HepG2 (cell line): ENCODE data around the gene SLC4A5.

Experiments
- ADNP ChIP-seq: sonication (generic); formaldehyde crosslinking; IDR thresholded peaks from 2 replicates; pipeline ENCODE4 v1.4.0; 2020; ENCODE audit warnings: missing genetic modification reagents
- HMGA1 ChIP-seq: sonication (generic); formaldehyde crosslinking; conservative IDR thresholded peaks from 2 replicates; pipeline ENCODE4 v1.4.0; 2020; ENCODE audit warnings: missing genetic modification reagents
- KAT7 ChIP-seq: IDR thresholded peaks from 2 replicates; pipeline ENCODE4 v1.6.1; 2018; ENCODE audit warnings: borderline replicate concordance, missing compliant biosample characterization
- MNT ChIP-seq: fragments of 450-650 bp; IDR thresholded peaks from 2 replicates; pipeline ENCODE4 v1.6.1; 2016
- MXD3 ChIP-seq: IDR thresholded peaks from 2 replicates; pipeline ENCODE4 v1.6.1; 2016; ENCODE audit warnings: mild to moderate bottlenecking, missing biosample characterization, missing genetic modification reagents
- PRDM15 ChIP-seq: sonication (generic); formaldehyde crosslinking; IDR thresholded peaks from 2 replicates; pipeline ENCODE4 v1.4.0; 2020; ENCODE audit warnings: missing genetic modification reagents
- RXRA ChIP-seq: sonication (generic); formaldehyde crosslinking; IDR thresholded peaks from 2 replicates; pipeline ENCODE4 v1.5.1; 2020; ENCODE audit warnings: missing genetic modification reagents
- ZNF234 ChIP-seq: sonication (generic); formaldehyde crosslinking; conservative IDR thresholded peaks from 2 replicates; pipeline ENCODE4 v1.5.1; 2020; ENCODE audit warnings: mild to moderate bottlenecking, missing genetic modification reagents

GRCh38 chr2:74269667-74270066, 73.5 kb downstream of the SLC4A5 start:
- TF ChIP-seq KAT7 (CRISPR knock-in tag) = no peak
- no peak for TF ChIP-seq HMGA1 (CRISPR knock-in tag)
- TF ChIP-seq ADNP = no peak
- no peak for TF ChIP-seq MXD3
- no peak for TF ChIP-seq PRDM15 (CRISPR knock-in tag)
- TF ChIP-seq ZNF234 (CRISPR knock-in tag) = no peak
- no peak for TF ChIP-seq RXRA (CRISPR knock-in tag)
- TF ChIP-seq MNT = no peak
